ENCODE results near the gene SCARB1.

DNA sequence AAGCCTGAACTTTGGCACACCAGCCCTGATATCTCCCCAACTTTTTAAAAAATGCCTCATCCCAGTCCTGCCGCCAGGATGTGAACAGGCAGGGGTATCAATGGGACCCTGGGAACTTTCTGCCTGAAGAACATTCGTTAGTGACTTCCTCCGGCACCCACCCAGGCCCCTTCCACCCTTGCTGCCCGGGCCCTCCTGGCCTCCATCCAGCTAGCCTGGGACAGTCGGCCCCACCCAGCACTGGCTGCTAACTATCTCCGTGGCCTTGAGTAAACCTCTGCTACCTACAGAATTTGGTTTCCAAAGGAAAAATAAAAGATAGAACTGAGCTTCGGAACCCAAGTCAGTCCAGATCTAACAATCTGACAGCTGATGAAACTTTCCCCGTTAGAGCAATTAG lies 14.3 kb downstream of the SCARB1 start:
- TF ChIP-seq POLR2A (IDR thresholded peaks at IDR 0.05): no peak
- TF ChIP-seq, protein P1, sequence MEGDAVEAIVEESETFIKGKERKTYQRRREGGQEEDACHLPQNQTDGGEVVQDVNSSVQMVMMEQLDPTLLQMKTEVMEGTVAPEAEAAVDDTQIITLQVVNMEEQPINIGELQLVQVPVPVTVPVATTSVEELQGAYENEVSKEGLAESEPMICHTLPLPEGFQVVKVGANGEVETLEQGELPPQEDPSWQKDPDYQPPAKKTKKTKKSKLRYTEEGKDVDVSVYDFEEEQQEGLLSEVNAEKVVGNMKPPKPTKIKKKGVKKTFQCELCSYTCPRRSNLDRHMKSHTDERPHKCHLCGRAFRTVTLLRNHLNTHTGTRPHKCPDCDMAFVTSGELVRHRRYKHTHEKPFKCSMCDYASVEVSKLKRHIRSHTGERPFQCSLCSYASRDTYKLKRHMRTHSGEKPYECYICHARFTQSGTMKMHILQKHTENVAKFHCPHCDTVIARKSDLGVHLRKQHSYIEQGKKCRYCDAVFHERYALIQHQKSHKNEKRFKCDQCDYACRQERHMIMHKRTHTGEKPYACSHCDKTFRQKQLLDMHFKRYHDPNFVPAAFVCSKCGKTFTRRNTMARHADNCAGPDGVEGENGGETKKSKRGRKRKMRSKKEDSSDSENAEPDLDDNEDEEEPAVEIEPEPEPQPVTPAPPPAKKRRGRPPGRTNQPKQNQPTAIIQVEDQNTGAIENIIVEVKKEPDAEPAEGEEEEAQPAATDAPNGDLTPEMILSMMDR (IDR thresholded peaks at IDR 0.05): no peak

Data from right lobe of liver (tissue), 4 donors.